GM18526 (cell line): Measurements from ENCODE around the gene GYG1.

ENCODE experiments used
- POLR2A ChIP-seq: IDR thresholded peaks from 3 replicates; pipeline ENCODE4 v1.6.1; 2011; ENCODE audit not compliant: insufficient read length; ENCODE audit errors: extremely low read depth

The GYG1 gene

GRCh38 chr3:149020839-149021252 is 29.5 kb downstream of the GYG1 start:
- TF ChIP-seq POLR2A: no peak

GRCh38 chr3:149021830-149022229 is 30.5 kb downstream of the GYG1 start:
- no peak for TF ChIP-seq POLR2A

- TF ChIP-seq POLR2A: no peak
These were observed 32.6 kb downstream of the GYG1 start for GRCh38 chr3:149023951-149024350.

GRCh38 chr3:149026718-149027117 is 35.4 kb downstream of the GYG1 start:
- no peak for TF ChIP-seq POLR2A

- TF ChIP-seq POLR2A: no peak
These were observed 39.8 kb downstream of the GYG1 start for GRCh38 chr3:149031096-149031495.

- no peak for TF ChIP-seq POLR2A
These were observed 46.3 kb downstream of the GYG1 start for GRCh38 chr3:149037684-149038083.

- no peak for TF ChIP-seq POLR2A
These were observed 47.0 kb downstream of the GYG1 start for GRCh38 chr3:149038322-149038721.

GRCh38 chr3:149042789-149043386 is 51.5 kb downstream of the GYG1 start:
- no peak for TF ChIP-seq POLR2A

- TF ChIP-seq POLR2A: no peak
These were observed 53.2 kb downstream of the GYG1 start for GRCh38 chr3:149044339-149045083.

- TF ChIP-seq POLR2A: no peak
These were observed 64.2 kb downstream of the GYG1 start for GRCh38 chr3:149055575-149055974.

GRCh38 chr3:149058198-149058597 is 66.9 kb downstream of the GYG1 start:
- TF ChIP-seq POLR2A: no peak

GRCh38 chr3:149058602-149059001 is 67.3 kb downstream of the GYG1 start:
- TF ChIP-seq POLR2A: no peak

GRCh38 chr3:149061776-149062175 is 70.4 kb downstream of the GYG1 start:
- no peak for TF ChIP-seq POLR2A

- TF ChIP-seq POLR2A: no peak
These were observed 76.5 kb downstream of the GYG1 start for GRCh38 chr3:149067883-149068282.
